A172 (cell line): ENCODE results near the gene CXCL12. TPM values are rescaled to one million over a fixed set of nuclear protein-coding genes. Genes with fewer than 3 reads are reported as not detected.

Source experiments
- DNase-seq: peaks from one replicate; pipeline ENCODE4 v3.0.0-alpha.2; 2015; ENCODE audit warnings: low spot score
- total RNA-seq: library from RNA; depleted of rRNA; stranded (reverse); fragments of >200 nt; shearing (Covaris generic); gene quantifications from 2 replicates; pipeline ENCODE4 v1.2.3, GENCODE V29; 2014

Gene CXCL12
- total RNA-seq, 1 experiment from 2014 or later: not detected

DNA sequence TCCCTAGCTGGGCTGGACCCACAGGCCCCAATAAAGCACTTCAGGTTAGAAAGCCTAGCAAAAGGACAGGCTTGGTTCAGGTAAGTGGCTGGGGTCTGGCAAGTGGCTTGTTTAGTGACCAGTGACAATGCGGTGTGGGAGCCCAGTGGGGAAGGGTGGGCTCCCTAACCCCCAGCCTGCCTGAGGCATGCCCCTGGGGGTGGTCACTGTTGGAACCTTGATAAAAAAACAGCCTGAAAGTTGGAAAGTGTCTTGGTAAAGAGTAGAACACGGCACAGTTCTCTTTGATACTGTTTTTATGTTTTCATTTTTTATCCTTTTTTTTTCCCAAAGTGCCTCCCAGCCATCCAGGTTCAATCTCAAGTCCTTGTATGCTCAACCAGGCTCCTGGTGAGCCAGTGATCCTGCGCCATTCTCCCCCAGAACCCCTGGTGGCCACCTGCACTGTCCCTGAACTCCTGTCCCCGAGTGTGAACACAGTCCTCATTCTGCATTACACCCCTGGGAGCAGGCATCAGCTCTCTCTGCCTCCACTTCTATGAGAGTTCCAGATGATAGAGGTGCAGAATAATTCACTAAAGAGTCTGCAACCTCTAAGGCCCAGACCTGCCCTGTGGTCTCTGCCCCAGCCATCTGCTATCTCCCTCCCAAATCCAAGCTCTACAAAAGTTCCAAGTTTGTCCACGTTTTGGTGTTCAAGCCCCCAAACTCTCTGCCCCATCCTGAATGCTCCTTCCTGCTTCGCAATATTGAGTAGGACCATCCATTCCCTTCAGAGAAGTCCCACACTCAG, 15.0 kb upstream of the CXCL12 start:
- DNase-seq: no peak

DNA sequence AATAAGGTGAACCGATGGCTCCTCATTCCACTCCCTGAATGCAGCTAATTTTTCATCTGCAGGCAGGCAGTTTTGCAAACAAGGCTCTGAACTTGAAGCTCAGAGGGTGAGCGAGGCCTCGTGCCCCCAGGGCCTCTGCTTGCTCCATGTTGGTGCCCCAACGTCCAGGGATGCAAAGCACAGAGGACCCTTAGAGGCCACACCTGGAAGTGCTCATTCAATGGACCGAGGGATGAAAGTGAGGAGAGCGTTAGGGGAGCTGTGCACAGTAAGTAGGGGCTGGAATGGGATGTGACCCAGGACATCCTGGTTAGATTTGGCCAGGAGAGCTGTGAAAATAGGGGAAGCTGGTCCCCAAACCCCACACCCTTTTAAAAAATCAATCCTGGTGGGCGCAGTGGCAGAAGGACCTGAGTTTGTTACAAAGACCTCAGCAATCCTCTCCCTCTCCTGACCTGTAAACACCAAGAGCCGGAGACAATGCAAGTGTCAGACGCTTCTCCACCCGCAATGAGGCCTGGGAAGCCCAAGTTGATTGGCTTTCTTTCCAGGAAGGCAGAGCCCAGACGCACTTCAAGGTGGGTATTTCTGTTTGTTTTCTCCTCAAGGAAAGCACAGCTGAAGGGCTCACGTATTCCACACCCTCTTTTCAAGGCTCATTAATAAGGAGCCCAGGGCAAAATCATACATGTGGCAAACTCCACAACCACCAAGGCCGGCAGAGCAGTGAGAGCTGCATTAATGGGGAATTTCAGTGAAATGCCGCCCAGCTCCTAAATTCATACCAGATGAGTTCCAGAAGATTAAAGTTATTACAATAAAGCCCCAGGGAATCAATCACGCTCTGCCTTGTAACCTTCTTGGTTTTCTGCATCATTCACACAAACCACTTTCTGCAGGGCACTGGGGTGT, 14.1 kb upstream of the CXCL12 start:
- no peak for DNase-seq

DNA sequence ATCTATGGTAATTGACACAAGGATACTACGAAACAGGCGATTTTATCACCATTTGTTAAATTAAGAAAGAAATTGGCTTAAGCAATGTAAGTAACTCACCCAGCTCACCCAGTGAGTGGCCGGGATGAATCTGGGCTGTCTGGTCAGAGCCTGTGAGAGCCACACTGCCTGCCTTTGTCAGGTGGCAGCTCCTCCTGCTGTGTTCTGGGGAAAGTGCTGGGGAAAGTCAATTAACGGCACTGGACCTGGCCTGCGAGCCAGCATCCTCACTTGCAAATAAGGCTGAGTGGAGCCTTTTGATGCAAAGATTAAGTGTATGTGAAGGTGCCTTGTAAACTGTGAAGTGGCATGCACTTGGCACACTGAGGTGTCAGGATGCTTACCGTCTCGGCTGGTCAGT, 13.4 kb upstream of the CXCL12 start:
- DNase-seq: no peak

DNA sequence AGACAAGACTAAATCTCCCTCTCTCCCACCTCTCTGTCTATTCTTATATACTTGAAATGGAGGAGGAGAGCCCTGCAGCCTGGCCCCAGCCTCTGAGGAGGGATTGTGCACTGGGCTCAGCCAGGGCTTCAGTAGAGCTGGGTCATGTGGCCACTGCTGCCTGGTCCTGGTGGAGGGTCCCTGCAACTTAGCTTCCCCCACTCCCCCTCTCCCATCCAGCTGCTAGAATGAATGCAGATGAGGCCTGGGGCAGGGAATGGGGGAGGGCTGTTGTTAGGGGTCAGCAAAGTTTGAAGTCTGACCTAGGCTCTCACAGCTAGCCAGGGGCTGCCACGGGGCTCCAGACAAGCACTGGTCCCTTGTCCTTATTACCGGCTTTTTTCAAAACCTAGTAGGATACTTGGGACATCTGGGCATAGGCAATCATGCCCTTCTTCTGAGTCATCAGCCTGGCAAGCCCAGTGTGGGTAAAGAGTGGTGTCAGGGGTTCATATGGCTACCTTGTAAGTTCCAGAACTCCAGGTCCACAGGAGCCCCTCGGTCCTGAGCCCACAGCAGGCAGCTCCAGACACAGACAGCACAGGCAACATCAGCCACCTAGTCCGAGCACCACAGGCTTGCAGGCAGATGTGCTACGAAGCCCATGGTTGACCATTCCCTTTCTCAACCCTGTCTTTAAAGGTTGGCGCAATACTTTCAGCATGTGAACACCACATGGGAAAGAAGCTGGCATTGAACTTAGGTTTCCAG, 12.8 kb upstream of the CXCL12 start:
- peak; percentile 30 for DNase-seq

DNA sequence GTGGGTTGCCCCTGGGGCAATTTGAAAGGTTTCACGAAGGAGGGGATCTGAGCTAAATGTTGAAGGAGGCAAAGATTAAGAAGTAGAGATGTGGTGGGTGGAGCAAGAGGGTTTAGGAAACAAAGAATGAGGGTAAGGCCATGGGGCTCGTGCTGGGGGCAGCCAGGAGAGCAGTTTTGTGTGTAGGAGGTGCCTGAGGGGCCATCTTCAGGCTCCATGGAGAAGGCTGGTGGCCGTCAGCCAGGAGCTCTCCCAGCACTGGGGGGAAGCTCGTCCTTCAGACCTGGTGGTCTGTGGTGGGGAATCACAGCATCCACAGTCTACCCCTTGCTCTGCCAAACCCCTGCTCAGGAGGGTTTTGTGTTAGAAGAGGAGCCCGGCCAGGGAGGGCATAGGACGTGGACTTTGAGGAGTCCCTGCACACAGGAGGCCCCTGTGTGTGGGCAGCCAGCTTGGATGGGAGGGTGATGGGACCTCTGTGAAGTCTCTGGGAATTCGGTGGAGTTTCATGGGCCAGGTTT, 11.8 kb upstream of the CXCL12 start:
- DNase-seq: no peak

DNA sequence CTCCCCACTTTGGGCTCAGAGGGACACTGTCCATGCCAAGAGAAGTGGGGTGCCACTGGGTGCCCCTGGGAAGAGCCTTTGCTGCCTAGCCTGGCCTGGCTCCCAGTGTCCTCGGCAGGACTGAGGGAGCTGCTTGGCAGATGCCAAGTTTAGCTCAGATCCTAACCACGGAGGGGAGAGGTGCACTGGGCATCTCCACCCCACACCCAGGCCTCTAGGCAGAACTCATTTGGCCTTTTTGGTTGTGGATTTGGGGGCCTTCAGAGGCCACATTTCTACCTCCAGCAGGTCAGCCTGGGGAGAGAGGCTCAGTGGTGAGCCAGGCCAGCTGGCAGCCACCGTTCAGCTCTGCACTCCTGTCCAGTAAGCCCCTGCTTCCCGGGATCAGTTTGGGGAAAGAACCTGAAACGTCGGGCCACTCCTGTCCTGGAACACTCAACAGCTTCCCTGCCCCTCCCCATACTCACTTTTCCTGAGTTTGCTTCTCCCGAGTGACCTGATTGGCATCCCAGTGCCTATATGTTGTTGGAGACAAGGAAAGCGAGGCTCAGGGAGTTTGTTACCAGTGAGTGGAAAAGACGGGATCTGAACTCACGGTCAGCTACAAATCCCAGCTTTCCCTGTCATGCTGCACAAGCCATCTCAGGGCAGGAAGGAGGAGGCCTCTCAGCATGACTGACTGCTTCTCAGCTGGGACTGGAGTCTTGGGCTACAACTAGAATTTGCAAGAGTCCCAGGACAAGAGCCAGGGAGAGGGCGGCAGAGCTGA, 11.2 kb upstream of the CXCL12 start:
- no peak for DNase-seq

DNA sequence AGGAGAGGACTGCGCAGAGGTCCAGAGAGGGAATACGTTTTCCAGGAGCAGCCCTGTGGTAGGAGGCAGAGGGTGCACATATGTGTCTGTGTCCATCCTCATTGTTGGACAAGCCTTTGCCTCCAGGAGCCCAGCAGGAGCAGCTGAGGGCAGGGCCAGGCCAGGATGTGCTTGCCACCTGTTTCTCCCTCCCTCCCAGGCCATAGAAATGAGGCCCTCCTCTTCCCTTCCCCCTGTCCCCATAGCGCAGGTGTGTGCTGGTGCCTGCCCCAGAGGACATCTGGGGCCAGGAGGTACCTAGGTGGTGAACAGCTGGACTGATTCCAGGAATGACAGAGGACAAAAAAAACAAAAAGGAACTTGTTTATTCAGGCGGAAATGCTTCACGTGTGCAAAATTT, 10.5 kb upstream of the CXCL12 start:
- DNase-seq: no peak

DNA sequence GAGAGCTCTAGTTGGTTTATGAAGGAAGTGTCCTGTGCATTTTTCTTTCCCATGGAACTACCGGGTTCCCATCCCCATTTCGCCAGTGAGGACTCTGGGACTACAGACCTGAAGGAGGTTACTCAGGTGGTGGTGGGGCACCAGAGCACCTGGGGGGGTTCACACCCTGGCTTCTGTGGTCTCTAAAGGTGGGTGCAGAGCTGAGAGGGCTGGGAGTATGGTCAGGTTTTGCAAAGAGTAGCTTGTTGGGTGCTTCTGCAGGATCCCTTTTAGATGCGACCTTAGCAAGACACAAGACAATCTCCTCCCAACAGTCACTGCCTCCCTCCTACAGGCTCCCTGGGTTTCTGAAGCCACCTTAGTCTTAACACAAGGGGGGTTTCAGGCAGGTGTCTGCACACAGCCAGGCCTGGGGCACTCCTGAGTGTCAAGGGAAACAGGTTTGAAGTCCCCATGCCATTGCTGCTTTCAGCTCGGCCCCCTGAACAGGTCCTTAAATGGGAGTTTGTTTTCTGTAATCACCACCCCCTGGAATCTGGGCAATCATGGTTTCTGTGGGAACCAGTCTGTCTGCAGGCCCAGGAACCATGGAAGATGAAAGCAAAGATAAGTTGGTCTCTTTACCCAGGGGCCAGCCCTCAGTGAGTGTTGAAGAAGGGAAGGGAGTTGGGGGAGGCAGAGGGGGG, 9.9 kb upstream of the CXCL12 start:
- no peak for DNase-seq

DNA sequence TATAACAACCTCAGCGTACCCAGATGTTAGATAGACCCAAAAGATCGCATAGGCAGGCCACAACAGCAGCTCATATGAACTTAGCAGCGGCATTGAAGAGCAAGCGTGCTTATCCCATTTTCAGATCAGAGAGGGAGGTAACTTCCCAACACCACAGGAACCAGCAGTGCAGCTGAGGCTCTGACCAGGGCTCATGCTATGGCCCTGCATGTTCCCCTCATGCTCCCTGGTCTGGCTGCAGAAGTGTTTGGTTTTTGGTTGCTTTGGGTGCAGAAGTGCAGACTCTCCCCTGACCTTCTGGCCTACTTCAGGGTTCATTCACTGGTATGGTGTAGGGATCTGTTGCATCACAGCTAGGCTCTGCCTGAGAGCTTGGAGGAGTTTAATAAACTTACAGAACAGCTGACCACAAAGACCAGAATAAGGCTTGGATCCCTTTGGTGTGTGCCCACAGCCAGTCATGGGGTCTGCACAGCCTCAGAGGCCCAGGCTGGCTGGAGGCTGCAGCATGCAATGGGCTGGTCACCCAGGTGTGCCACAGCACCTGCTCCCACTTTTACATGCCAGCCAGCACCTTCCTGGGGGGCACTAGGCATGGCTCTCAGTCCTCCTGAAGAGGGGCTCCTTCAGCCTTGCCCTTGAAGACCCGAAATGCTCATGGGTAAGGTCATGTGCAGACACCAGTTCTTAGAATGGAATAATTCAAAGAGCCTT, 9.1 kb upstream of the CXCL12 start:
- no peak for DNase-seq

DNA sequence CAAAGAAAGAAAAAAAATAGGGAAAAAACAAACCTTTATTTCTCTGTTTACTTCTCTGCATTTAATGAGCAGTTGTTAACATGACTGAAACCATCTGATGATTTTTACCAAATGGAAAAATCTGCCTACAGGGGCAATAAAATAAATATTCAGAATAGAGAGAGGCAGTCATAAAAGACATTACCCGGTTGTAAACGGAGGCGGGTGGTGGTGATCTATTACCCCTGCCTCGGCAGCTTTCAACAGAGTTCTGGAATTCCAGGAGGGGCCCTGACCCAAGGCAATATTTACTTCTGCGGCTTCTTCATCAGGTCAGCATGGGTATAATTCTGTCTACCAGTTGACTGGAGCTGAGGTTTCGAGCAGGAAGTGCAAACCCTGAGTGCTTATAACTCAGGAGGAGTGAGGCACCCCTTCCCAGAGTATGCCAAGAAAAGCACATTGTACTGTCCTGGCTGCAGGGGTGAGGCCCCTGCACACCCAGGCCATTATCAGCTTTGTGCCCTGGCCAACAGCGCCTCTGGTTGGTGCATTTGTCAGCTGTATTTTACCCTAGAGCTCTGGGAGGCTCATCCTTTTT, 8.2 kb upstream of the CXCL12 start:
- DNase-seq: peak; percentile 11

DNA sequence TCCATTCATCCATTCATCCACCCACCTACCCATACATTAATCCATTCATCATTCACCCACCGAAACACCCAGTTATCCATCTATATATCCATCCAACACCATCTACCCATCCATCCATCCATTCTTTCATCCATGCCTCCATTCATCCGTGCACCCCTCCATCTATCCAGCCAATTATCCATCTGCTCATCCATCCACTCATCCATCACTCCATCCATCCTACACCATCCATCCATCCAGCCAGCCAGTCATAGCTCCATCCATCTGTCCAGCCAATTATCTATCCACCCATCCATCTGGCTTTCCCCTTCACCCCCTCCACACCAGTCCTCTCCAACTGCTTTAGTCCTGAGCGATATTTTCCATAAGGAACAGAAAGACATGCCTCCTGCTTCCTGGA, 7.5 kb upstream of the CXCL12 start:
- DNase-seq: no peak

DNA sequence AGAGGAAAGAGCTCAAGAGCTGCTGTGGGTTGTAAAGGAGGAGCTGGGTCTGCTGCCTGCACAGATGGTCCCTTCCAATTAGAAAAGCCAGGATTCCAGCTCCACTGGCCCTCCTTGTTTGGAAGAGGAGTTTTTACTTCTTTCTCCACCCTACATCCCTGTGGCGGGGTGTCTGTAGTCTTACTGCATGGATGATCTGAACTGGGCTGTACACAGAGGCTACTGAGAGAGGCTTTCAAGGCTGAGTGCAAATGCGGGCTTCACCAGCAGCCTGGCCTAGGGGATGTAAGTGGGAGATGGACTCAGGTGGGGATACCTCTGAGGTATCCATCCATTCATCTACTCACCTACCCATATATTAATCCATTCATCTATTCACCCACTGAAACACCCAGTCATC, 7.1 kb upstream of the CXCL12 start:
- DNase-seq: no peak

DNA sequence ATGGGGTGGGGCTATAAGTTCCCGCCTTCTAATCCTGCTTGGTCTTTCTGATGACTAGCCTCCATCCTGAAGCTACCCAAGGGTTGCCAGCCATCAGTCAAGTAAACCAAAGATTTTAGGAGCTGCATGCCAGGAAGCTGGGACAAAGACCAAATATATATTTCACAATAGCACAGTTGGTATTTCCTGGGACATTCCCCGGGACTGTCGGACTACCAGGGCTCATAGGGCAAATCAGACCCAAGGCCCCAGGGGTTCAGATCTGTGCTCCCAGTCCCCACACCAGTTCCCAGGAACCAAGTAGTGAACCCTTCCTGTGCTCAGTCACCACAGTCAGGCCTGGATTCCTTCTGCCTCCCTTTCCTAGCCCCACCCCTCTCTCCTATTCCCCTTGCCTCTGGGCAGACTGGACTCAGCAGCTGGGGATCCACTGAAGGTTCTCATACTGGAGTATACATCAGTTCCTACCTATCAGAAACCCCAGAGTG, 5.7 kb upstream of the CXCL12 start:
- peak; percentile 40 for DNase-seq

DNA sequence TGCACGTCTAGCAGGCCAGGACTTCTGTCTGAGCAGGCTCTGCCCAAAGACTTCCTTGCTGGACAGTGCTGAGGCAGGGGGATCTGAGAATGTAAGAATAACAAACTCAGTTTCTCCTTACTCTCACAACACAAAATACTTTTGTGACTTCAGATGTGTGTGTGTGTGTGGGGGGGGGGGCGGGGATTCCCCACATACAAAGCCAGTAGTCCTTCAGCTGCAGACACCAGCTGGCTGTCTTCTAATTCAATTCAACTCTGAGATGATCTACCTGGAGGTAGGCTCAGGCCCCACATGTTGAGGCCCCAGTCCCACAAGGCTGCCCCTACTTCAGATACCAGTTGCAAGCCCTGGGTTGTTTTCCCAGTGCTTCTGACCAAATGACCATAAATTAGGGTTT, 4.7 kb upstream of the CXCL12 start:
- DNase-seq: no peak

DNA sequence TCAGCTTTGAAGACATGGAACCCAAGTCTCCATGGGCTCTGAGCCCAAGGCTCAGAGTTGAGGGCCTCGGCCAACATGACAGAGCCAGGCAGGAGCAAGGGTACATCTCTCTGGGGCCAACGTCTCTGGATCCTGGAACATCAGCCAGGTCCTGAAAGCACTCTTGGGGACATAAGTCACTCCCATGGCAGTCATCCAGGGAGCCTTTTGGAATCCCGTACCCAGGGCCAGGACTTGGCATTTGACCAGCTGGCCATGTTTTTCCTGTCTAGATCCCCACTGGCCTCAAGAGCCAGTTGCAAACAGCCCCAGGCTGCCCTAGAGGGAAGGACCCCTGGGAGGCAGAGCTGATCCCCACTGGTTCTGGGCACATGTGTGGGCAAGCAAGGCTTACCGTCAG, 4.3 kb upstream of the CXCL12 start:
- no peak for DNase-seq

DNA sequence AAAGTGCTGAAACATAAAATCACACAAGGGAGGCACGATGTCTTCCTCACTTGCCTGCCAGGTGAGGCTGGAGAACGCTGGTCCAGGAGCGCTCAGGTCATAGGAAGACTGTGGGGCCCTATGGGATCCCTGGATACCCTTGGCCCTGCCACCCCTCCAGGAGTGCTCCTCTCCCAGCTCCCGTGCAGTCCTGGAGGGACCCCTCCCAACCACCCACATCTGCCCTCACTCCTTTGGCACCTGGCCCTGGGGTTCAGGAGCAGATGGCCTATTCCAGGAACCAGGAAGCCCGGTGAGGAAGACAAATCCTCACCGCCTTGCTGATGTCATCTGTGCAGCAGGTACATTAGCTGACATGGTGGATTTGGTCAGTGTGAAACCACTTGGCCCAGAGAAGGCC, 3.7 kb upstream of the CXCL12 start:
- no peak for DNase-seq

DNA sequence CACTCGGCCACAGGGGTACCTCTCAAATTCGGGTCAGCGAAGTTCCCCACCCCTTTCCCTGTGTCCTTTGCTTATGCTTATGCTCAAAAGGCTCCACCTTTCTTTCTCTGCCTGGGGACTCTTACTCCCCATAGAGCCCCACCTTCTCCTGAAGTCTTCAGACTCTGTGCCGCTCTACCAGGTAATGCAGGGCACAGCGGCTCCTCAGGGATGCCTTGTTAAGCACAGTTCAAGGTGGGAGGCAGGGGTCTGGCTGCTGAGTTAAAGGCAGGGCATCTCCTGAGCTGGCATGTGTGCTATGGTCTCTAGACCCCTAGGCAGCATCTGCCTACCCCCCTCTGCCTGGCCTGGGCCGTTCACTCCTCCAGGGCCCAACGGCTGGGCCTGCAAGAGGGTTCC, 3.0 kb upstream of the CXCL12 start:
- DNase-seq: no peak

DNA sequence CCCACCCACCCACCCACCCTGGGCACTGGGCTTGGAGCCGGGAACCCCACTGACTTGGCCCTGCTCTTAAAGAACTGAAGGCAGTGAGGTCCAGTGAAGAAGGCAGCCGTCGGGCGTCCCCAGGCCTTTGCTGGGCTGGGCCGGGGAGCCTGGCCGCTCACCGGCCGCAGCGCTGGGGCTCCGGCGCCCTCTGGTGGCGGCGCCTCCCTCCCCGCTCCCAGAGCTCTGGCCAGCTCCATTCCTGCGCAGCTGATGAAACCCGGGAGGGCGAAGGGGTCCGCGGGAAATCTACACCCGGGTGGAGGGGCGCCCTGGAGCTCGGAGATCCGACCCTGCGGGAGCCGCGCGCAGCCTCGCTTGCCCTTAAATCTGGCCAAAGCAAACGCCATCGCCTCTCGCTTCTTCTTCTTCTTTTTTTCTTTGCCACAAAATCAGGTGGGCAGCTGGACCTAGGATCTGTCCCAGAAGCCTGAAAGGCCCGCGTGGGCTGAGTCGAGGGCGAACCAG, 1.7 kb upstream of the CXCL12 start:
- peak; percentile 46 for DNase-seq

DNA sequence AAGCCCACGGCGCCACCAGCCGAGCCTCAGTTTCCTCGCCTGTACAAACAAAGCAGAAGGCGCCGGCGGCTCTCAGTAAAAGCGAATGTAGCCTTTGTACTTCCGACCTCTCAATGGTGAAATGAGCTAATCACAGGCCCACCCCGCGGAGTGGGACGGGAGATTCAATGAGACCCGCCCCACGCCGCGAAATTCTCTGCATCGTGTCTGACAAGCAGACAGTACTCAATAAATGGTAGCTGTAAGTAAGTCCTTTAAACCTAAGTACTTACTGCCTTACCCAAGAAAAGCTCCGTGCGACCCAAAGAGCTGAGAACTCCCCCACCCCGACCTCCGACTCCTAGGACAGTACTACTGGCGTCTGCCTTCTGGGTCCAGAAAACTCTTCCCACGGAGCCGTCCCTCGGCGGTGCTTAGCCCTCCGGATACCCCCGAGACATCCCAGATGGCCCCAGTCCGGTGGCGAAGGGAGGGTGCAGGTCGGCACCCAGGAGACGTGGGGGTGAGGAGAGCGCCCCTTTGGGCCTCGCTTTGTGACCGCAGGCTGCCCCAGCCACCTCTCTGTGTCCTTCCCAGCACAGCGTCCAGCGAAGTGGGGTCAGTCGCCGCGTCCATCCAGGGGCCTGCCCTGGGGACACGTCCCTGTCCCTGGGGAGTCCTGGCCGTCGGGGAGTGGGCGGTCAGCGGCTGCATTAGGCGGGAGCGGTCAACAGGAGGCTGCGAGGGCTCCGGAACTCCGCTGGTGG, 972 bp upstream of the CXCL12 start:
- DNase-seq: no peak
